Muscle of back (tissue), 10 donors: ENCODE results near the gene PRDM11. TPM values are rescaled to one million over a fixed set of nuclear protein-coding genes. Genes with fewer than 3 reads are reported as not detected.

Source experiments
- polyA plus RNA-seq, 10 donors: library from polyadenylated mRNA; unstranded; fragments of 120-200 nt; gene quantifications; one replicate each; pipeline ENCODE4 v1.2.1, GENCODE V29; 2013; ENCODE audit not compliant: insufficient read length in 10 of 10

The PRDM11 gene
- polyA plus RNA-seq, 10 donors, result 17.4 to 23.8 (median 22.4) TPM

Other genes starting within 250 kb of the PRDM11 start
- 10 to 100 TPM; 36.6 to 57.2 (median 43.9) TPM for gene TP53I11, start 195.8 kb upstream of the PRDM11 start, polyA plus RNA-seq
- gene SYT13, start 139.7 kb downstream of the PRDM11 start, polyA plus RNA-seq, result 1 to 10 TPM in 1 of 10 donors, under 1 TPM in 9; 0.21 to 1.2 (median 0.44) TPM